HG03097 (cell line): ENCODE results near the gene FAM180A.
"Not testable (repeated sequence)": the region's sequence is repeated elsewhere in the genome, so short reads cannot be mapped to it uniquely, and the experiment has no call there.

Experiments
- ATAC-seq: cut with Tn5 transposase; IDR thresholded peaks from one replicate; pipeline ENCODE4 v1.9.1; 2021; ENCODE audit not compliant: unreplicated experiment, low FRiP score

Gene FAM180A

GRCh38 chr7:135748770-135749169, at the start of gene FAM180A:
Gene FAM180A (minus strand): TSS chr7:135748813. CDS start chr7:135748580, 233 bp downstream.
- ATAC-seq, result no peak

DNA sequence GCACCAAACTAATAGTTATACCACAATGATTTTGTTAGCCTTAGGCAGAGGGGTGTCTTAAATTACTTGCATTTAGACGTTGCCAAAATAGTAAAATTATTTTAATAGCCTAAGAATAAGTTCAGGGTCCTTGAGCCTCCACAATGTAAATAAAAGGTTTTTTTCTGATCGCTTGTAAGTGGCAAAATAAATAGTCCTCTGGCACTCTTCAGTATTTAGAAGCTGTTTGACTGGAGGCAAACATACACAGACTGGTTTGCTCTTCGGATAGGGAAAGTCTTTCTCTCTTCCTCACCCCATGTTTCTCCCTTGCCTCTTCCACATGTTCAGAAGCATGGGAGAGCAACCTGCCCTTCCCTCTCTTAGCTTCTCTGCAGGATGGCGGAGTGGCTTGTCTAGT, 49.5 kb upstream of the FAM180A start:
- no peak for ATAC-seq

DNA sequence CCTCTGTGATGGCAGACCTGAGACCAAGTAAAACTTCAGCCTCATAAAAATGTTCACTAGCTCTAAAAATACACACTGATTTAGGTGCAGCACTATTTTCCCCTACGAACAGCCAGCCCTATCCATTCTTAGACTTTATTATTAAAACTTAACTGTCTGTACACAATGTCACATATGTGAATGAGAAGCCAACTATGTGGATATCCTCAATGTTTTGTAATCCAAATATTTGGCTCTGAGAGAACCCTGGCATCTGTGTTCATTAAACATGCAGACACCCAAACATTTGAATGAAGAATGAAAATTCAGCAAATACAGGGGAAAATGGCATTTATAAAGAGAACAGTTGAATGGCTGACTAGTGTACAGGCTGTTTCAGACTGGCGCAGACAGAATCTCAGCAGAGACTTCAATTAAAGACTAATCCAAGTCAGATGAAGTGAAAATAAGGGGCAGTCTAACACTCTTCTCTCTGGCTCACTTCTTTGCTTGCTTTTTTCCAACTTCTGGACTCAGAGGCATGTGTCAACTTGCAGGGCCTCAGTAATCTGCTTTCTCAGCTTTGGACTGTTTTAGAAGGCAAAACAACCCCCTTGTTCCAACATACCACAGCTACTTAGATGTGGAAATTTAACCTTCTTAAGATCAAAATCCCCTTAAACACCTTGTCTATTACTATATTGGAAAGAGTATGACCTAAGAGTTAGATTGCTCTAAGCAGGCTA, 47.4 kb upstream of the FAM180A start:
- no peak for ATAC-seq

DNA sequence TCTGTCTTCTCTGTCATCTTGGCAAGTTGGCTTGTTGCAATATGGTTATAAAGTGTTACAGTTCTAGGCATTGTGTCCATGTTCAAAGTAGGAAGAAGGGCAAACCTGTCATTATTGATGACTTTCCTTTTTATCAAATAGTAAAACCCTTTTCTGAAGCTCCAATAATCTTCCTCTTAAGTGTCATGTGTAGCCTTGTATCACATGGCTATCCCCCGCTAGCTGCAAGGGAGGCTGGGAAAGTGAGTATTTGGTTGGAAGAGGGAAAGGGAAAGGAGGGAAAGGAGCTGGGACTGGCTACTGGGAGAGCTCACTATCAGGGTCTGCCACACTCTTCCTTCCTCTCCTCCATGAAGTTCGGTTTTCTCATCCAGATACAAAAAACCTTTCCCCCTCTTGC, 45.2 kb upstream of the FAM180A start:
- ATAC-seq, result no peak

DNA sequence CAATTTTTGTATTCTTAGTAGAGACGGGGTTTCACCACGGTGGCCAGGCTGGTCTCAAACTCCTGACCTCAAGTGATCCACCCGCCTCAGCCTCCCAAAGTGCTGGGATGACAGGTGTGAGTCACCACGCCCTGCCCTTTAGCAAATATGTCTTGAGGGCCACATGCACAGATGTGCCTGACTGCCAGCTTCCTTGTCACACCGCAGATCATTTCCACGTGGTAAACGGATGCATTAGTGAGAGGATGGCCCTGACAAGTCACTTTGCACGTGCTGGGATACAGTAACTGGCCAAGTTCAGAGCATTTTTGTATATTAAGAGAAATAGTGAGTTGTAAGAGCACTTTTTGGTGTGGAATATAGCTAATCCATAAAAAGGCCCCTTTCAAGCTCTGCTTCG, 44.3 kb upstream of the FAM180A start:
- no peak for ATAC-seq

DNA sequence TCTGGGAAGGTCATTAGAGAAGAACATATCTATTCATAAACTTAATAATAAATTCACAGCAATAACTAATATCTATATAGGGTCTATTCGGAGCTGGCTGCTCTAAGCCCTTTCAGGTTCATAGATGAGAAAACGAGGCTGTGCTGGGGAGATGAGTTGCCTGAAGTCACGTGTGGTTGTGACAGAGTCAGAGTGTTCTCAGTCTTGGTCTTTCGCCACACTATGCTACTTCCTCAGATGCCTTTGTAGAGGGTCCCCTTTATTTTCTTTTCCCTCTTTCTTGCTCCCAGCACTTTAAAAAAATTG, 43.7 kb upstream of the FAM180A start:
- no peak for ATAC-seq

GRCh38 chr7:135791543-135792362, 43.1 kb upstream of the FAM180A start:
- ATAC-seq, result no peak

DNA sequence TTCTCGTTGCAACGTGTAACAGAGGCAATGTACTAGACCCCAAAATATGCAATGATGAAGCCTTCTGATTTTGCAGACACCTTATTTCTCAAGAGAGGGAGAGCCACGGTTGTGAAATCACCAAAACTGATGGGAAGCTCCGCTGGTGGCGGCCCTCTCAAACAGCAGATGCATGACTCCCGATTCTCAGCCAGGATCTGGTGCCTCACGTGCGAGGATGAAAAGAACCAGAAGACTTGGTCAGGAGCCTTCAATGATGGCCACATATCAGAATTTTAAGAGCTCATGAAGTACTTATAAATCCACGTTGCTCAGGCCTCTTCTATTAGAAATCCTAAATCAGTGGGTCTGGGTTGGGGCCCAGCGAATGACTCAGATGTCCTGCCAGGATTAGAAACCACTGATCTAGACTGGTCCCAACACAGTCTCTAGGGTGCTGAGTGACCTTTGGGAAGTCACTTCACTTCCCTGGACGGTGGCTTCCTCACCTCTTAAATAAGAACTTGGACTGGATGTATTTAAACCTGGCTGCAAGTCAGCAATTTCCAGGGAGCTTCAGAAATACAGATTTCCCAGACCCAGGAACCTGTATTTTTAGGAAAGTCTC, 41.9 kb upstream of the FAM180A start:
- no peak for ATAC-seq

- ATAC-seq, result no peak
These were observed 41.3 kb upstream of the FAM180A start for GRCh38 chr7:135789956-135790355.

DNA sequence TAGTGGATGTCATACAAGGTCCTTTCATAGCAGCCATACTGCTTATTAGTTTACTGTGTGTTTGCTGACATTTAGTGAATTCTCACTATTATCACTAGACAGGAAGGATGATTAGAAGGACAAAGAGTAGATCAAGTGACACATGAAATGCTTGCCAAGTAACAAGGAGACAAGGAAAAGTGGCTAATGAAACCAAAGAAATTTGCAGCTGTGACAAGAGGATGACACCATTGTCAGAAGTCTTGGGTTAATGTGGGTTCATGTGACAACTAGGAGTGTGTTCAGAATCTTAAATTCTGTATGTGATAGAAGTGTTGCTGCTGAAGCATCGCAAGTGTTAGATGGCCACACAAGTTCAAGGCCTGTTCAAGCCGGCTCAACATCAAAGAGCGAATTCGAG, 40.8 kb upstream of the FAM180A start:
- ATAC-seq, result no peak

- no peak for ATAC-seq
These were observed 38.3 kb upstream of the FAM180A start for GRCh38 chr7:135786911-135787310.

DNA sequence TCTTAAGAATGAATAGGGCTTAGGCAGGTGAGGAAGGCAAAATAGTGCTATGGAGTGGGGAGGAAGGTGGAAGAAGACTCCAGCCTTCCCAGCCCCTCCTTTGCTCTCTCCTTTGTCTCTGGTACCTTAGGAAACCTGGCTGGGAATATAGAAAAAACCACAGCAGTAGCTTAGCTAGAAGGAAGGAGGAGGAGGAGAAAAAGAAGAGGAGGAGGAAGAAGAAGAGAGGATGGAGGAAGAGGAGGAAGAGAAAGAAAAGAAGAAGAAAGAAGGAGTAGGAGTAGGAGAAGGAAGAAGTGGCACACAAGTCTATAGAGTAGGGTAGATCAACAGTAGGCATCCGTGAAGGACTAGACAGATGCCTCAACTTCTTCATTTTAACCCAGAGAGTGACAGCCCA, 36.5 kb upstream of the FAM180A start:
- no peak for ATAC-seq

- ATAC-seq, result no peak
These were observed 35.4 kb upstream of the FAM180A start for GRCh38 chr7:135784013-135784412.

DNA sequence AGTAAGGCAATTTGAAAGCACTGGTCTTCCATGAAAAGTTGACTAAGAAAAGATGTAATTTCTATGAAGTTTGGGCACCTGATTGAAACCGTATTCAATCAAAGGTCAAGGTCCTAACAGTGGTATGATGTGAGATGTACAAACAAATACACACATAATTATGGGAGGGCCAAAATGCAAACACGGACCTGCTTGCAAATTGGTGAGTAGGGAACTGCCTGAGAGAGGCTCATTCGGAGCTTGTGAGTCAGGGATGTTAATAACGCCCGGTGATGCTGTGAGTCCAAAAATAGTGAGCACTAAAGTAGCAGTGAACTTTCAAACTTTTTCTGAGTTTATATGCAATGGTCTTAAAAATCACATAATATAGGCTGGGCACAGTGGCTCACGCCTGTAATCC, 34.2 kb upstream of the FAM180A start:
- no peak for ATAC-seq

DNA sequence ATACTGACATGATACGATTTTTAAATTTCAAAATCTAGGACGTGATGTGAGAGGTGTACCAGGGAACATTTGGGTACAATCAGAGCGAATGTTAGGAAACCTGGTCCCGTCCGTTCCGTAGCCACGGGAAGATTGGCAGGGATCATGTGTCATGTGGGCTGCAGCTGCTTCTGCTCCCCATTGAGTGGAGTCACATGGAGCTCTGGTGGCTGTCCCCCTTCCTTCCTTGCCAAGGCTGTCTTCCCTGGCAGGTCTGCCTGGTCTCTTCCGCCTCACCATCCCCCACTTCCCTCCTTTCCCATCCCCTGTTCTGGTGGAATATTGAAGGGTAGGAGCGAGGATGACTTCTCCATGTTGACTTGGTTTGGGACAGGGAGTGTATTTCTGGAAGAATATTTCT, 33.8 kb upstream of the FAM180A start:
- no peak for ATAC-seq

DNA sequence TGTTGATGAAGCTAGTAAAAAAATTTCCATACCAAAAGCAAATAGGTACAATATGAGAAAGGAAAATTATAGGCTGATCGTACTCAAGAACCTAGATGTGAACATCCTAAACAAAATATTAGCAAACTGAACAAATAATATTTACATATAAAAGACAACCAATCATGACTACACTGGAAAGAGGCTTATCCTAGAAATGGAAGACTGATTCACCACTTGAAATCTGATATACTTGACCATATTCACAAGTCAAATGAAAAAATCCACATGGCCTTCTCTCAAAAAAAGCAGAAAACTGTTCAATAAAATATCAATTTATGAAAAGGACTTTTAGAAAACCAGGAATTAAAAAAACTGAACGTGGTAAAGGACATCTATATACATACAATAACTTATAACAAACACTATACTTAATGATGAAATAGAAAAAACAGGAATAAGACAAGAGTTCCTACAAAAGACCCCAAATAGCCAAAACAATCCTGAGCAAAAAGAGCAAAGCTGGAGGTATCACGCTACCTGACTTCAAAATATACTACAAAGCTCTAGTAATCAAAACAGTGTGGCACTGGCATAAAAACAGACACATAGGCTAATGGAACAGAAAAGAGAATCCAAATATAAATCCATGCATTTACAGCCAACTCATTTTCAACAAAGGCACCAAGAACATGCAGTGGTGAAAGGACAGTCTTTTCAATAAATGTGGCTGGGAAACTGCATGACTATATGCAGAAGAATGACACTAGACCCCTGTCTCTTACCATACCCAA, 29.2 kb upstream of the FAM180A start:
- no peak for ATAC-seq

GRCh38 chr7:135775915-135776314, 27.3 kb upstream of the FAM180A start:
- ATAC-seq, result not testable (repeated sequence)

DNA sequence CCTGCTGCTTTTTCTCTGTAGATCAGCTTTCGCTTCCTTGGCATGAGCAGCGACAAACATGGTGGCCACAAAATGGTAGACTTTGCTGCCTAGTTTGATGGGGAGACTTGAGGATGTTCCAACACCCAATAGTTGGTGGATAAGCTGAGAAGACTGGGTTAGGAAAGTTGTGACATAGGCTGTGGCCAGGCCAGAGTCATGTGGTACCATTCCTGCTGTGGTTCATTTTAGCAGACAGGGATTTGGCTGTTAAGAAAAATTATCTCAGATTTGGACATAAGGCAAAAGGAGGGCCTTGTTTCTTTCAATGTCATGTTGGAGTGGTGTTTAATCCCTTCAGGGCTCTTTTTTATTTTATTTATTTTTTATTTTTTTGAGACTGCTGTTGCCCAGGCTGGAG, 26.6 kb upstream of the FAM180A start:
- no peak for ATAC-seq

GRCh38 chr7:135774284-135774683, 25.7 kb upstream of the FAM180A start:
- ATAC-seq, result no peak

DNA sequence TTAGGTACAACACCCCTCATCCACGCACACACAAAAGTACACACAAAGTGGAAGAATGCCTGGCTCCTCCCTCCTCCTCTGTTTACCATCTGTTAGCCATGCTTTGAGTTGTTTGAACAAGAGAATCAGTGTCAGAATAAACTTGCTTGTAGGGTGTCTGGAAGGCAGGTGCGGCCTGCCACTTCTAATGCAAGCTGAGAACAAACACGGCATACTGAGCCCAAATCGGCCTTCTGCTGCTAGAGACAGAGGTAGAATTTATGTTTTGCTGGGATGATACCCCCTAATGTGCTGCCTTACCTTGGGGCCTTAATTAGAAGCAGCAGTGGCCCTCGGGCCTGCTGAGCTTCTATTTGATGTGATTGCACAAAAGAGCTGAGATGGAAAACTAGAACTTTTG, 24.9 kb upstream of the FAM180A start:
- ATAC-seq, result no peak

DNA sequence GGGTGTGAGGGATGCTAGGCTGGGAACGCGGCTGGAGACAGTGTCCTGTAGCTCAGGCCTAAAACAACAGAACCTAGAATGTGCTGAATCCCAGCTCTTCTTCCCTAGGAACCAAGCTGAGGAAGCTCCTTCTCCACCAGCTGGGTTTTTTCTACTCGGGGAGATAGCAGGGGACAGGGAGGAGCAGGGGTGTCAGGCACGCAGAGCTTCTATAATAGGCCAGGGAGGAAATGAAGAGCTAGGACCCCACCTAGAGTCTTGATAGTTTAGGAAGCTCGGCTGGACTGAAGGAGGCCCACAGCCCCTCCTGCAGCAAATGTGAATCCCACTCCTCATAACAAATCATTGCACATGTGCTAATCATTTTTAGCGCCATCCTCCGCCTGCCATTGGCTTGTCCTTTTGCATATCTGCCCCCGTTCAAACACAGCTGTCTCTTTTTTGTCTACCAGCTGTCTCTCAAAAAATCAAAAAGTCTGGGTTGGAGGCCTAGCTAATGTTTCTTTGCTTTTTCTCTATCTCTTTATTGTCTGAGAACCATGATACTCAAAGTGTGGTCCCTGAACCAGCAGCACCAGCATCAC, 24.1 kb upstream of the FAM180A start:
- no peak for ATAC-seq
